Kasumi-1 (cell line): Measurements from ENCODE around the gene SYT10.
"Not testable (repeated sequence)": the region's sequence is repeated elsewhere in the genome, so short reads cannot be mapped to it uniquely, and the experiment has no call there.

Experiments used
- DNase-seq, 2 experiments: peaks; one replicate each; lab custom pipeline; 2025; lab: John Stamatoyannopoulos, UW

The SYT10 gene

GRCh38 chr12:33357181-33357580 is 82.4 kb downstream of the SYT10 start:
- no peak for DNase-seq

GRCh38 chr12:33349791-33350190 is 89.8 kb downstream of the SYT10 start:
- no peak for DNase-seq

- not testable (repeated sequence) for DNase-seq
These were observed 107.6 kb downstream of the SYT10 start for GRCh38 chr12:33331961-33332398.

GRCh38 chr12:33330940-33331339 is 108.7 kb downstream of the SYT10 start:
- no peak for DNase-seq
